ENCODE measurements around the gene GABRA4.

Gene GABRA4

DNA sequence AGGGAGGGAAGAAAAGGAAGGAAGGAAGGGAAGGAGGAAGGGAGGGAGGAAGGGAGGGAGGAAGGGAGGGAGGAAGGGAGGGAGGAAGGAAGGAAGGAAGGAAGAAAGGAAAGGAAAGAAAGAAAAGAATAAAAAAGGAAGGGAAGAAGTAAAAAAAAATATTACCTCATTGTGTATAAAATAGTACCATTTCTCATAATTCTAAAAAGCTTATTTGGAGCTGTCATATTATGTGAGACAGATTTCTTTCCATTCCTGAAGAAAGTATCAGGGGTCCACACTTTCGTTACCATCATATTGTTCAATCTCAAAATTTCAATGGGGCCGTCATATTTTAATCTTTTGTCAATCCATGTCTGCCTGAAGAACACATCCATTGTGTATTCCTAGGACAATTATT, 16.1 kb downstream of the GABRA4 start:
- no peak for DNase-seq

DNA sequence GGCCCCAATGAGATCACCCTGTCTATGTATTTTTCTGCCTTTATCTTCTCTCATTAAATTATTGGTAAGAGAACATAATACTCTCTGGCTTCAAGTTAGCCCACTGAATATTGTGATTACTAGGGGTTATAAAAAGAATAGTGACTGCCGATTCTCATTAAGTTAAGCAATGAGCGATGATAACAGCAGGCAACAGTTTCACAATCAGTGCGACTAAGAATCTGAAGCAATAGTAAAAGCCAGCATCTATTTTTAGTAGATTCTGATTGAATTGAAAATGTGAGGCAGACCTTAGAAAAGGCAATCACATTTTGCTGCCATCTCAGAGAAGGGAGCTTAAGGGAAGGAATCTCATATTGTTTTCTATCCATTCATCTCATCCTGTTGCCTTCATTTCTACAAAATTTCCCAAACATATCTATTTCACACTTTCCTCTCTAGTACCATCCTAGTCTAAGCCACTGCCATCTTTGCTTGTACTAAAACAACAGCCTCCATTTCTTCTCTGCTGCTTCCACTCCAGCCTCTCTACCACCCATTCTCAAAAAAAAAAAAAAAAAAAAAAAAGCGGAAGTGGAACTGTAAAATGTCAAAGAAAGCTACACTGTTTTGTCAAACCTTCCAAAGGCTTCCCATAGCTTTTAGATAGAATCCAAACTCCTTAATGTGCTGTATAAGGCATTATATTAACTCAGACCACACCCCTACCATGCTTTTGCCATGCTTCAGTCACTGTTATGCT, 17.4 kb downstream of the GABRA4 start:
- no peak for DNase-seq

DNA sequence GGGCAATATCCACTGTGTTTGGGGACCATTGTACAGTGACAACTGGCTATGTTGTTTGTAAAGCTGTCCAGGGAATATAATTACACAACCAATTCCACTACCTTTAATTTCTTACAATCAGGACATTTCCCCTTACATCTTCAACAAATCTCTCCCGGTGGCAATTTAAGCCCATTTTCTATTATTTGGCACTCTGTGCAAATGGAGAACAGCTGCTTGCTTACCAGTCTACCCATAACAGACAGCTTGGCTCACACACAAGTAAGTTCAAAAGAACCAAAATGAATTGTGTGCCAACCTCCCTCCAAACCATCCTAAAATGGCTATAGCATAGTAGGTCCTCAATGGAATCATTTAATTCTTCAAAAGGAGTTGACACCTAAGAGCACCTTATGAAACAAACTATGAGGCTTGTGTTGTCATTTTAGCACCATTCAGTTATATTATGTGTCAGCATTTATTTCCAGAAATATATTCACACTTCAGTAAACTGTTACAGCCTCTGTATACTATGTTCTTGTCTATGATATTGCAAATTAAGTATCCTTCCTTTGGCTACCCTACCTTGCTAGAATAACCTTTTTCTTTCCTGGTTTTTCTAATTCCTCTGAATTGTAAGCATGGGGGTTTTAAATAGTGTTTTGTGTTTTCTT, 18.4 kb downstream of the GABRA4 start:
- DNase-seq = no peak

DNA sequence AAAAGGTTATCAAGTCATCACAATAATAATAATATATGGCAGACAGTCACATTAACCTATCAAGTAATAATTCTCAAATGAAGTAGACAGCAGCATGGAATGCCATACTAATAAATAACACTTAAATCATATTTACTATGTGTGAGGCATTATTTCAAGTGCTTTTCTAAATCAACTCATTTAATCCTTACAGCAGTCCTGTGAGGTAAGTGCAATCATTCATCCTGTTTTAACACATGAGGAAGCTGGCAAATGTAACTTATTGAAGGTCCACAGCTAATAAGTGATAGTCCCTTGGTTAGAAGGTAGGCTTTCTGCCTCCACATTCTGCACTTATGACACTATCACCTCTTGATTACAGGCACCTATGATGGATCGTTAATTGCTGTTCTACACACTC, 24.5 kb downstream of the GABRA4 start:
- DNase-seq = no peak

DNA sequence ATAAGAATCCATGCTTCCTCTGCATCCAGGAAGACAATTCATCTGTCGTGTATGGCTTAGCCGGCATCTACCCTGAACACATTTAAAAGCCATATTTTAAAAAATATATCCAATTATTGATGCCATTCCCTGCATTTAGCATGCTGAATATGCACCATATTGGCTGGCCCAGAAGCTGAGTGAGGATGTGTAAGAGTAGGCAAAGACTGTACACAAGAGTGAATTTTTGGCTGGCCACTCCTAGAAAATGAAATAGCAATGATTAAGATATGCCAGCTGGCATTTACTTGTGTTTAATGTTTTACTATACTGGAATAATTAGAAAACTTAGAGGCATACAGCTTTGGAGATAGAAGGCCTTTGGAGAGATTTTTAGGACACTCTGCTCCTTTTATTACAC, 25.8 kb downstream of the GABRA4 start:
- DNase-seq = no peak

DNA sequence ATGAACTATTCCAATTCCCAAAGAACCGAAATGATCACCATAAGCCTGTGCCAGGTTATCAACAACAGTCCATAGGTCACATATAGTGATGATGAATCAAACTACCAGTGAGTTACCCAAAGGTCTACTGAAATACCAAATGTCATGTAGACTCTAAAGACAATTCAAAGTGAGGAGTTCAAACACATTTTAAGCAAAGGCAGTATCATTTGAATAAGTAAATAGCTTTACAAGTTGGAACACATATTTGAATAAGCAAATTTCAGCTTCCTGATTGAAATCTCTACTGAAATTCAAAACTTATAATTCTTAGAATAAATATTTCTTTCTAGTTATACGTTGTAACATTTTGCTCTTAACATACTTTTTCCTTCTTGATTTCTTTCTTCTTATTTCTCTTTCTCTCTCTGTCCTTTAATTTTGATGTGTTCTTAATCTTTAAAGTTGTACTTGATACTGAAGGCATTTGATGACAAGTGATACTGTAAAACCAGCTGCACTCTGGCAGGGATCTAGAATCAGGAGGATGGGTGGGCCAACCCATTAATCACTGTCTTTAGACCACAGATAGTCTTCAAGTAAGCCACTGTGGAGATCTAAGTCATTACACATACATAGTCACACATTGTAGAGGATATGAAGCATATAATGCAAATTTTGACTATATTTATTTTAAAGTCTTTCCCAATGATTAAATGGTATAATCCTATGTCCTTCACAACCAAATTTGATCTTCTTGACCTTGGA, 34.5 kb downstream of the GABRA4 start:
- no peak for DNase-seq

DNA sequence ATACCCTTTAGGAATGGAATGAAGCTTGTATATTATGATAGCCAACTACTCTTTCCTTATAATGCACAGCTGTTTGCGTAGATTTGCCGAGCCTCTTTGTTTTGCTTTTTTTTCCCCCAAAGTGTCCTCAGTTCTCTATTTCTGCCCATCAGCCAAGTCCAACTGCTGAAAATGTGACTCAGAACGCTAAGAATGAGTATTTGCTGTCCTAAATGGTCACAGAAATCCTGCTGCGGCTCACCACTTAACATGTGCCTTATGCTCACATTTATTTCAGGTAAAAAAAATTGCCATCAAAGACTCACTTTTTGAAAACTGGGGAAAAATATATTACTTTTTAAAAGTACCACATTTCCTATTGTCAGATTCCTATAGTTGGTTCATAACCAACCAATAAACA, 36.9 kb downstream of the GABRA4 start:
- no peak for DNase-seq

DNA sequence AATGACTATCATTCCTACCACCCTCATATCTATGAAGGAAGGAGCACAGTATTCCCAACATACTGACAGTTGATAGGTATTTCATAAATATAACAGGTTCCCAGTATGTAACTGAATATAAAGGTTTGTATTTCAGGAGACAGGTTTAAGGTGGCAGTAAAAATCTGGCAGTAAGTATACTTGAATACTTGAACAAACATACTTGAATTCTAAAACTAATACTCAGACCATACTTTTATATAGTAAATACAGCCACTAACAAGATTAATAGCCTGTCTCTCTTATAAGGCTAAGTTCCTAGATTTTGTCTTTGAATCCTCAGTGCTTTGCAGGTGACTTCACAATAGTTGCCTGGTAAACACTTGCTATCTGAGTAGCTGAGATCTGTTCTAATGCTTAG, 37.8 kb downstream of the GABRA4 start:
- DNase-seq = no peak

DNA sequence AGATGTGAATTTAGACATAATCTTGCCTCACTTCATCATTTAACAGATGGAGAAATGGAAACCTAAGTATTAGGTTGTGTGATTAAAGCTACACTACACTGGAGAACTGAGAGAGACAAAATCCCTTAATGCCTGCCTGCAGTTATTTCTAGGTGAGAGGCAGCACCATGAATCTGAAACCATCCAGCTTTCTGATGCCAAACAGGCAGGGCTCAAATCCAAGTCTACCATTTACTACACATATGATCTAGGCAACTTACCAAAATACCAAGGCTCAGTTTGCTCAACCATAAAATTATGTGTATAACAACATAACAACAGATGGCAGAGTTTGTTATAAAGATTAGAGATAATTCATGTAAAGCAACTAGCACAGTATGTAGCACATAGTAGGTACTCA, 38.7 kb downstream of the GABRA4 start:
- DNase-seq = no peak

DNA sequence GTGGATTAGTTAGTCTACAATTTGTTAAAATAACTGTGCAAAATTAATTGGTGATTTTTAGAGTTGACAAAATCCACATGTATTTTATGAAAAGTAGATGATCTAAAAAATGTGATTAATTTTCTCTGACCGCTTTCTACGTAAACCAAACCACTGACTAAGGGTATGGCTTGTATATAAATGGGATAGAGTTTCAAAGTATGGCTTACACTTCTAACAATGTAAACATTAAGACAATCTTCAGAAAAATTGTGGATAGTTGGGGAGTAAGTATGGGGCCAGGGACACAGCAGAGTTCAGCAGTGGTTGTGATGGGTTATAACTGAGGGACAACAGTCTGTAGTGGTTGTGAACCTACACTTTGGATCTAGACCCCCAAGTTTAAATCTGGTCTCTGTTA, 39.8 kb downstream of the GABRA4 start:
- no peak for DNase-seq

DNA sequence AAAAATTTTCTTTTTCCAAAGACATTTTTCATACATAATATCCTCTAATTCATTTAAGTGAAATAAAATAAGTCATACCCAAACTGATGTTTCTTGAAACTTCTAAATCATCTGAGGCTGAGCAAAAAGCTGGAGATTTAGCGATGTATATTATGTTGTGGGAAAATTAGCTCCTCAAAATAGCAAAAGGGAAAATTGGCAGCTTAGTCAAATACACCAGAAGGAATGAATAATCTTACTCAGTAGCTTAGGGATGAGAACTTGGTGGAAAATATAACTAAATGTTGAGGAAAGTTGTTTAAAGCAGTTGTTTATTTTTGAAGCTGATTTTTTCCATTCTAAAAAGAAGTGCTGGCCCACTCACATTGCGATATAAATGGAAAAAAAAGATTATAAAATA, 40.9 kb downstream of the GABRA4 start:
- DNase-seq = no peak

DNA sequence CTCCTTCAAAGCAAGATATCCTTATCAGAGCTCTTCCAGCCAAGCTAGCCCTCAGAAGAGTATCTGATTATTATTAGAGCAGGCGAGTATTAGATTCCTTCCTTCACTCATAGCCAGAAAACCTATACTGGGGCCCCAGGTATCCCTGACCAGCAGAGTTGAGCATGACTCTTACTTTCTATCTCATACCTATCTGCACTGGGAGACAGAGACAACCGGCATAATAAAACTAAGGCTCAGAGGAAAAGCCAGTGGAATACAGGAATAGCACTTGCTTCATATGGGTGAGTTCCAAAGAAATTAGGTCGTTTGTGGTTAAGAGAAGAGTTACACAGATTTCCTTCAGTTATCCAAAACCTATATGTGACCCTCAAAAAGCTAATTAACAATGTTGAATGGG, 42.6 kb downstream of the GABRA4 start:
- DNase-seq = no peak

DNA sequence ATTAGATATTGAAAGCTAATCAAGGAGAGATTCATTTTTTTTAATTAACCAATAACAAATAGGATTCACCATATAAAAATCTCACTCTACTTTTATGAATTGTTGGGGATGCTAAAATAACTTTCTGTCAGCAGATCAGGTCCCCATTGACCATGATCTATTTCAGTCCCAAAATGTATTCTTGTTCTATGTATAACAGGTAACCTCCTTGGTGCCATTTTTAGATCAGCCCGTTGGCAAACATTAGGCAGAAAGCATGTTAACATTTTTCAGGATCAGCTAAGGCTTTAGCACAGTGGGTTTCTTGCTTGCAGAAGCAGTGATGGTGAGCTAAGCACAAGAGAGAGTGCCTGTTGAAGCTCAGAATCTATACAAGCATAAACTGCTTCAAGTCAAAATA, 43.6 kb downstream of the GABRA4 start:
- DNase-seq = no peak

DNA sequence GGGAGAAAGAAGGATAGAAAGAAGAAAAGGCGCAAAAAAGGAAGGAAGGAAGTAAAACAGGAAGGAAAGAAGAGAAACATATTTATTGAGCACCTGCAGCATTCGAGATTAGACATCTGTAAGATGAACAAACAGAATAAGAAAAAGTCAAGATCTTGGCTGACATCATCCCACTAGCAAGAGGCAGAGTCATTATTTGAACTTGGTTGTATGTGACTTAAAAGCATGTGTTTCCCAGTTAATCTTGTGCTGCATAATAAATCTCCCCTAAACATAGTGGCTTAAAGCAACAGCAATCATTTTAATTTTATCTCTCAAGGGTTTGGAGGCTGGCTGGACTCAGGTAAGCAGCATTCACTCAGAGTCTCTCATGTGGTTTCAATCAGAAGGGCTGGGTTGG, 45.8 kb downstream of the GABRA4 start:
- DNase-seq = no peak

DNA sequence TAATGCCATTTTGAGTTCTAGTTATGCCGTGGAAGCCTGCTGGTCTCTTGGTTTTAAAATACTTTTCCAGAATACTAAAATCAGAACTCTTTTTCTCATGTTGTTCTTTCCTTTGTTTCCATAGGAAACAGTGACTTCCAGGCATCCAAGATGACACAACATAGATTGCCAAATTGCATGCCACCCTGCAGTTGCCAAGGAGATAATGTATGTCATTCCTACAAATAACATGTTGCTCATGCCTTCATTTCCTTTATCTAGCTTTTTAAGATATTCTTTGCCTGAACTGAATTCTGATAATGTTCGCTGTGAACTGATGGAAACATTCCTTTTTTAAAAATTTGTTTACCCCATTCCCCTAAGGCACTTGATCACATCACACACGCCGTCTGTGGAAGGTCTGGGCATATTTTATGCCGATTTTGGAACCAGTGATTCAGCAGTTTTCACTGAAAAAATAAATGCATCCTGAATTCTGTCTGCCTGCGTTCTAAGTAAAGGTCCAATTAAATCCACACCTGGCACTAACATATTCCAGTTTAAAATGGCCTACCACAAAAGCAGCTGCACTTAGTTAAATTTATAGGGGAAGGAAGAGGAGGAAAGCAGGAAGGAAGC, 46.4 kb downstream of the GABRA4 start:
- DNase-seq = no peak

DNA sequence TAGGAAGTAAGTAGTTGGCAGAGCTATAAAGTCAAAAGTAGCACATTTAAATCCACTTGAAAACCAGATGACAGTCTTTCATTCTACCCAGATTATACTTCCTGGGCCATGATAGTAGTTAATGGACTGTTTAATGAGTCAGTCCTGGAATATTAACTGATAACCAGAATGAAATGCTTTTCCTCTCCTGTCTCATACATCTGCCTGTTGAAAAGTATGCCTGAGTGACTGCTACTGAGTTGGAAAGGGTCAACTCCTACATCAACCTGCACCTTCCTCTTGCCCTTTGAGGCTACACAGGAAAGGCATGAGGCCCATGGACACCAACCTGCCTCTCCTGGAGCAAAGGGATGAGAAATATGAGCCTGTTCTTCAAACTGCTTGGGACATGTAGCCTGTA, 48.3 kb downstream of the GABRA4 start:
- DNase-seq = no peak

DNA sequence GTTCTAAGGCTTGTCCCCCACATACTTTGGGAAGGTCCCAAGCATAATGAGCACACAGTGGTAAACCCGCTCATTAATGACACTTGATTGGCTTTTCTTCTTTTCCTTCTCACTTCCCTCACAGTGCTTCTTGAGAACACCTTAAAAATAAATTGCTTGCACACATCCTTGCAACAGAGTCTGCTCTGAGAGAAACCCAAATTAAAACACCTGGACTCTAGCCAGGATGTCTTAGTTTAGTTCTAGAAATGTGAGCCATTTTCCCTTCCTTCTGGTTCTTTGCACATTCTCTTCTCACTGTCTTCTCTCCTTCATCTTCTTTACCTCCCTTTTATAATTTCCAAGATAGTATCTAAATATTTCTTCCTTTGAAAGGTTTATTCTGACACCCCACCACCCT, 49.0 kb downstream of the GABRA4 start:
- DNase-seq = no peak

DNA sequence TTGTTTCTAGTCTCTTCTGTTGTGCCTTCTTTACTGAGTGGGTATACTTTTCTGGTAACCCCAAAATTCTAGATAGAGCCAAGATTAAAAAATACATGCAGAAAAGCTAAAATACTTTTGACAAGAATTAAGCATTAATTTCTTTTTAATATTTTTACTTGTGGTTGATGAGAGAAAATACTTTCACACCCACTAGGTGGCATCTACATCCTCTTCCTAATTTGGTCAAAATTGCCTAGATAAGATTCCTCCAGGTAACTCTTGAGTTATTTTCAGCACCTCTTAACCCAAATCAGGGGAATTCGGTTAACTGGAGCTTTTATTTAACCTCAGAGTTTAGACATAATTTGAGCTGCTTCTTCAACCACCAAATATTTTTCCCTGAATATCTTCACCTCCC, 55.9 kb downstream of the GABRA4 start:
- DNase-seq = no peak

DNA sequence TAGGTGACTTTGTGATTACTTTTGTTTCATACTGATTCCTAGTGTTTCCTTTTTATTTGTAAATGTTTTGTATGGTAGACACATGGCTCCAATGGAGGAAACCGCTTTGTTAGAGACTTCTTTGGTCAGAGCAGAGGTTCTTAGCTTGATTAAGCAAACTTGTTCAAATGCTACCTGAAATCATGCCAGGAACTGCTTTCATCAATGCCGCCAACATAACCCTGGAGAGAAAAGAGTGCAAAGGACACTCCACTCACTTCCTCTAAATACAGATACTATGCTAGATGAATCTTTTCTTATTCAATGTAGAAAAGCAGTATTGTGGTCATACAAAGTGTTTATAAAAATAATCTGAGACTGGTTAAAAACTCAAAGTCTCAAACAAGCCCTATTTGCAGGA, 58.7 kb downstream of the GABRA4 start:
- DNase-seq = no peak

DNA sequence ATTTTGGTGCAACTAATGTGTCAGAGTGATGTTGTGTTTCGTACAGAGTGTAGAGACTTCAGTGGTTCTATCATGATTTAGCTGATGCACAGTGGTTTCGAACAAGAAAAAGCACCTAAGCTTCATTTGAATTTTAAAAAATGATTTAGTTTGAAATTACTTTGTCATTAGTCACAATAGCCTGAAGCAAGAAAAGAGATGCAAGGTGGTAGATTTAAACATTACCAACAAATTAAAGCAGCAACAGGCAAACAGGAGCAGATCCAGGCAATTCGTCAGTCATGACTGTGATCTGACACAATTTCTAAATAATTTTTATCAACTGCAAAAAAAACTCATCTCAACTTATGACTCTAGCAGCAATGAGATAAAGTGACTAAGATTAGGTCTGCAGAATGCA, 59.7 kb downstream of the GABRA4 start:
- no peak for DNase-seq

DNA sequence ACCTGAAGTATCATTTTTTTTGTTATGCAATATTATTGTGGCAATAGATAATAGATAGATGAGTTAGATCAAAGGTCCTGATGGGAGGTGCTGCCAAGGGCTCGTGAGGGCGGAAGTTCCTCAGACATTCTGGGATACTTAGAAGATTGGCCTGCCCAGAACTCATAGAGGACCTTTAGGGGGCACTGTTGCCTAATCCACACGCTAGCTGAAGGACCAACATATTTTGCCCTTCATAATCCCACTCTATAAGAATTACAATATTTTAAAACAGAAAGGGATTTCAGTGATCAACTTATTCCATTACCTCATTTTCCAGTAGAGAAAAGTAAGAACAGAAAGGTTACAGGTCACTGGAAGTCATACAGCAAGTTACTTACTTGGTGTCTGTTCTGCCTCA, 61.4 kb downstream of the GABRA4 start:
- DNase-seq = no peak

DNA sequence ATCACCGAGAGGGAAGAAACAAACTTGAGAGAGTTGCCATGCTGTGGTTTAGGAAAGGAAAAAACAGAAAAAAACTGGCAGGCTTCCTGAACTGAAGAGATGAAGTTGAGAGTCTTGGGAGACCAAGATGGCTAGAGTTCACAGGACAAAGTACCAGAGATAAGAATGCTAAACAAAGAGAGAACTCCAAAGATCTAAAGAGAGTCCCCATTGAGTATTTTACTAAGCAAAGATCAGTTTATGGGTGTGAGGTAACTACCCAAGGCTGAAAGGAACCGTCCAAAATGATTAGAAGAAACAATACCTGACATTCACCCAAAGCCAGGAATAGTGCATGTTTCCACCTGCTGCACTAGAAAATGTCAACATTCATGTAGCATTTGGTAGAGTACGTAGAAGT, 62.5 kb downstream of the GABRA4 start:
- DNase-seq = no peak

DNA sequence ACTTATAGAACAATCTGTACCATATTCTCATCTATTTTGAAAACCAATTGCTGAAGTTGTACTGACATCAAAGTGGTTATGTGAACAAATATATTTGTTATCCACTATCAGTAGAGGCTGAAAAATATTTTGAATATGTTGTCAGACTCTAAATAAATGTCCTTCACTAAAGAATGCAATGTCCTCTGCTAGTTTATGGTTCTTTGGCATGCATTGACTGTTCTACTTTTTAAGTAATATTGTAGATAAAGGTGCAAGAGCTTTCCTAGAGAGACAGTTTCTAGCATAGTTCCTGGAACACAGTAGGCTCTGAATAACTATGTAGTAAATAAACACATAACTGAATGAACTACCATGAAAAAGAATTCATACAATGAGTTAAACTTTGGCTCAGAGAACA, 66.2 kb downstream of the GABRA4 start:
- DNase-seq = no peak

All from GF-D8 (cell line).